ENCODE data around the gene RERE. TPM values are rescaled to one million over a fixed set of nuclear protein-coding genes. Genes with fewer than 3 reads are reported as not detected.
A peak's percentile ranks its signal among the peaks of the same experiment; 100 is the strongest.

Gene RERE
- 10 to 100 TPM; 10.7 to 50.1 (median 22.3) TPM for polyA plus RNA-seq (ENCODE audit: low read depth in 6 of 6)

DNA sequence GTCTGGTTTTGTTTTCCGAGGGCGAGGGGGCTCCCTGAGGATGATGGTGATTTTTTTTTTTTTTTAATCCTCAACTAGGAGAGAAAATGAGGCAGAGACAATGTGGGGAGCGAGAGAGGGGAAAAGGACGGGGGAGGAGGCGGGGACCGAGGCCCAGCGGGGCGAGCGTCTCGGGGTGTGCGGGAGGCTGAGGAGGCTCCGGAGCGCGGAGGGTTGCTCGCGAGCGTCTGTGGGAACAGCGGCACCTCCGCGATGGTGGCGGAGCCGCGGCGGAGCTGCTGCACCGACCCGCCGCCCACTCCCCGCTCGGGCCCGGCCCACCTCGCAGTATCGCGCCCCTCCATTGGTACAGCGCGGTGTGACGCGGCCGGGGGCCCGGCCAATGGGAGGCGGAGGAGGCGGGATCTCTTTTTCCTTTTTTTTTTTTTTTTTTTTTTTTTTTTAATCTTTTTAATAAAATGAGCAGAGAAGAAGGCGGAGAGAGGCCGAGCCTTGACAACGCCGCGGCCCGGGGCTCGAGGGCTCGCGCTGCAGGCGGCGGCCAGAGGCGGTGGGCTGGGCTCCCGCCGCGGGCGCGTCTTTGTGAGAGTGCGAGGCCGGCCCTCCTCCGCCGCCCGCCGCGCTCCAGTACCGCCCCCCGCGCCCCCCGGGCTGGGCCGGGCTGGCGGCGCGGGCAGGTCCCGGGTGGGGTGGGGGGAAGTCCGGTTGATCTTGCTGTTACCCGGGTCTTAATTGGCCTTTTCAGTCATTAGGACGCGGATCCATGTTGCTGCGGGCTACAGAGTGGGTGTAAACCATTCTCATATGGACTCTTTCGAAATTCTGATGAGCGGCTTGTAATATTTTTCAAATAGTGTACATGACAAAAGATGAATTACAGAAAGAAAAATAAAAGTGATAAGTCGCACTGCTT is at the start of gene RERE:
RERE (minus strand) TSS at position 229 of the 913 bp plus-strand sequence.
- Mint-ChIP-seq H3K36me3 (no peaks in the 10 kb centered on the region), H3K9me3 (no peaks in the 10 kb centered on the region), H3K4me3 (peak within 1 kb of the TSS; percentile 94 to 99 (median 95)), H3K4me1 (peaks cover 33 to 43% (median 41%) of the 10 kb centered on the region in 3 donors), H3K27me3 (no peaks in the 10 kb centered on the region), H3K27ac (peak within 1 kb of the TSS; percentile 97 to 99 (median 98))
- DNase-seq (peak; percentile 99), ATAC-seq (ENCODE audit: low read depth in 2 of 2) (peak; percentile 92 to 93)

DNA sequence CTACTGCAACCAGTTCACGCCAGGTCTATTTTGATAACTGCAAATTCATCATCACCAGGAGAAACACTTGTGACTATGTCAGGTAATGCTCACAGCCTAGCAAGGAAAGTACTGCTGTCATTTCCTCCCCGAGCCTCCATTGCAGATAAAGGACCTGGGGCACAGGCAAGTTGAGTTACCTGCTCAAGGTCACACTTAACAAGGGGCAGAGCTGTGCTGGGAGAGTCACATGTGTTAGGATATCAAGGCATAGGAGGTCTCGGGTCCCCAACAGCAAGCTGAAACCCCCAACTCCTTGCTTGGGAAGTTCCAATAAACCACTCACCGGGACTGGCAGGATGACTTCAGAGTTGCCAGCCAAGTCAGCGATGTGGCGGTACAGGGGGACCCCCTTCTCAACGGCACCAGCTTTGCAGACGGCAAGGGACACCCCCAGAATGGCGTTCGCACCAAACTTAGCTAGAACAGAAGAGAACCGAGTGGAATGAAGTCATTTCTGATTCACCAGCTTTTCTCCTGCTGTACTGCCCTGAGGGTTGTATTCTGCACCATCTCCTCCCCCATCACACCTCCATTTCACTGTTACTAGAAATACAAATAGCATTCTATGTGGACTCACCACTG is 49.5 kb upstream of the RERE start:
- no peak for DNase-seq
- H3K4me1 Mint-ChIP-seq, result peaks cover 7 to 11% (median 9%) of the 10 kb centered on the region in 3 donors
- no peak overlapping the region for H3K4me3 Mint-ChIP-seq
- H3K9me3 Mint-ChIP-seq, result no peaks in the 10 kb centered on the region
- peak overlapping the region in 3 of 6 donors; percentile 17 to 79 (median 62) for H3K27ac Mint-ChIP-seq
- peaks cover 10 to 23% of the 10 kb centered on the region in 2 donors for H3K36me3 Mint-ChIP-seq
- H3K27me3 Mint-ChIP-seq, result no peaks in the 10 kb centered on the region
- ATAC-seq (ENCODE audit: low read depth in 2 of 2), result no peak

DNA sequence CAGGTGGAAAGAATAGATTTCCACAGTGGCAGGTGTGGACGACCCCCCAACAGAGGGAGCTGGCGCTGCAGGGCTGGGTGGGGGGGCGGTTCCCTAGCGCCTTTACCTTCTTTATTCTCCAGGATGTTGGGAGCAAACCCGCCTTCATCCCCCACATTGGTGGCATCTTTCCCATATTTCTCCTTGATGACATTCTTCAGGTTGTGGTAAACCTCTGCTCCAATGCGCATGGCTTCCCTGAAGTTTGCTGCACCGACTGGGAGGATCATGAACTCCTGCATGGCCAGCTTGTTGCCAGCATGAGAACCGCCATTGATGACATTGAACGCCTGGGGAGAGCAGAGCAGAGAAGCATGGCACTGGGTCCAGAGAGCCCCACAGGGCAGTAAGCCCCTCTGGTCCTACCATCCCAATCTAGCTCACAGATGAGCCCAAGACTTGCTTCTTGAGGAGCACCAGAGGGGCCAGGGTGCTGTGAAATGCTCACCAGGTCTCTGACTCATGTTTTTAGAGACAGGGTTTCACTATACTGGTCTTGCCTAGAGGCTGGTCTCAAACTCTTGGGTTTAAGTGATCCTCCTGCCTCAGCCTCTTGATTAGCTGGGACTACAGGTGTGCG is 48.8 kb upstream of the RERE start:
- Mint-ChIP-seq H3K4me1 (peaks cover 7 to 11% (median 9%) of the 10 kb centered on the region in 3 donors), H3K27me3 (no peaks in the 10 kb centered on the region), H3K36me3 (peaks cover 10 to 23% of the 10 kb centered on the region in 2 donors), H3K9me3 (no peaks in the 10 kb centered on the region), H3K4me3 (no peak overlapping the region), H3K27ac (peak overlapping the region in 1 of 6 donors; percentile 62)
- no peak for ATAC-seq (ENCODE audit: low read depth in 2 of 2)
- no peak for DNase-seq

DNA sequence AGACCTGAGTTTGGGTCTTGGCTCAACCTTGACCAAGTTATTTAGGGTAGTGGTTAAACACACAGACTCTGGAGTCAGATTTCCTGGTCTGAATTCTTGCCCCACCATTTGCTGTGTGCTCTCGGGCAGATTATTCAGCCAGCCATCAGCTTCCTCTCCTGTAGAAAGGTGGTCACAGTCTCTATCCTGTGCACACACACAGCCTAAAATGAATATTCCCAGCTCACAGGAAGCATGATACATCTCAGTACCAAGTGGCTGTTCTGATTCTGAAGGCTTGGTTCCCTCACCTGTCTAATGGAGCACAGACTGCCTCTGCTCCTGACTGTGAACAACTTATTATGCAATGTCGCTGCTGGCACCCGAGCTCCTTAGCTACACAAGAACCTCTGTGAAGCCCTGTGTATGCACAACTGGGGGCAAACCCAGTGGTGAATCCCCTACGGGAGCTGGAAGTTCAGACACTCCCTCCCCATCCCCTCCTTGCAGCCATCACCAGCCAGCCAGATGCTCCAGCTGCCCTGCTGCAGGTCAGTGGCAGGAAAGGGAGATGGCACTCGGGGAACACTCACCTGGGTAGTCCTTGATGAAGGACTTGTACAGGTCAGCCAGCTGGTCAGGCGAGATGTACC is 47.4 kb upstream of the RERE start:
- no peak for ATAC-seq (ENCODE audit: low read depth in 2 of 2)
- Mint-ChIP-seq H3K9me3 (no peaks in the 10 kb centered on the region), H3K27ac (no peak overlapping the region), H3K4me3 (no peak overlapping the region), H3K36me3 (peaks cover 15 to 19% of the 10 kb centered on the region in 2 donors), H3K27me3 (no peaks in the 10 kb centered on the region), H3K4me1 (peaks cover 4 to 14% (median 4%) of the 10 kb centered on the region in 3 donors)
- no peak for DNase-seq

DNA sequence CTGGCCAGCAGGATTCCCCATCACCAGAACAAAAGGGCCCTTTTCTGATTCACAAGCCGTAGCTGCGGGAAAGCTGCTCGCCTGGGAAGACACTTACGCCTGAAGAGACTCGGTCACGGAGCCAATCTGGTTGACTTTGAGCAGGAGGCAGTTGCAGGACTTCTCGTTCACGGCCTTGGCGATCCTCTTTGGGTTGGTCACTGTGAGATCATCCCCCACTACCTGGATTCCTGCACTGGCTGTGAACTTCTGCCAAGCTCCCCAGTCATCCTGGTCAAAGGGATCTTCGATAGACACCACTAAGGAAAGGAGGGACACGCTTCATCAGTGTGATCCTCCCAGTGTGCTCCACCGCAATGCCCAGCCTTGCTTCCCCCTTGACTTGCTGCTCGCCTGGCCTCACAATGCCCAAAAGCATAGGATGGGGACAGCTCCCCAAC is 46.4 kb upstream of the RERE start:
- ATAC-seq (ENCODE audit: low read depth in 2 of 2), result no peak
- peak overlapping the region in 1 of 6 donors; percentile 22 for H3K27ac Mint-ChIP-seq
- H3K36me3 Mint-ChIP-seq, result peaks cover 9 to 14% of the 10 kb centered on the region in 2 donors
- H3K9me3 Mint-ChIP-seq, result no peaks in the 10 kb centered on the region
- H3K27me3 Mint-ChIP-seq, result no peaks in the 10 kb centered on the region
- no peak overlapping the region for H3K4me3 Mint-ChIP-seq
- H3K4me1 Mint-ChIP-seq, result peaks cover 8 to 14% (median 12%) of the 10 kb centered on the region in 3 donors
- no peak for DNase-seq

DNA sequence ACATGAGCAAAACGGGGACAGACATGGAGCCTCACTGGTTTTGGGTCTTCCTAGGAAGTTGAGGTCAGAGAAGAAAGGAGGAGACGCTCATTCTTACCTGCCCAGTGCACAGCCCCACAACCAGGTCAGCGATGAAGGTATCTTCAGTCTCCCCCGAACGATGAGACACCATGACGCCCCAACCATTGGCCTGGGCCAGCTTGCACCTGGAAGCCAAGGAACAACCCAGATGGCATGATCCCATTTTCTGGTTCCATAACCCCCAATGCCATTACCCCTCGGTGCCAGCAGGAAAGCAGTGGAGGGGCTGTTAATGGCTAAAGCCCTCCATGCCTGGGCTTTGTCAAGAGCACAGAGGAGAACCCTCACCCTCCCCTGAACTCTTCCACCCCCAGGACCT is 45.7 kb upstream of the RERE start:
- Mint-ChIP-seq H3K4me3 (no peak overlapping the region), H3K27me3 (no peaks in the 10 kb centered on the region), H3K9me3 (peaks cover 0 to under 1% (median 0%) of the 10 kb centered on the region in 7 donors), H3K36me3 (peaks cover 7 to 13% of the 10 kb centered on the region in 2 donors), H3K4me1 (peaks cover 14 to 19% (median 17%) of the 10 kb centered on the region in 3 donors), H3K27ac (peak overlapping the region in 2 of 6 donors; percentile 56 to 69)
- no peak for ATAC-seq (ENCODE audit: low read depth in 2 of 2)
- no peak for DNase-seq

DNA sequence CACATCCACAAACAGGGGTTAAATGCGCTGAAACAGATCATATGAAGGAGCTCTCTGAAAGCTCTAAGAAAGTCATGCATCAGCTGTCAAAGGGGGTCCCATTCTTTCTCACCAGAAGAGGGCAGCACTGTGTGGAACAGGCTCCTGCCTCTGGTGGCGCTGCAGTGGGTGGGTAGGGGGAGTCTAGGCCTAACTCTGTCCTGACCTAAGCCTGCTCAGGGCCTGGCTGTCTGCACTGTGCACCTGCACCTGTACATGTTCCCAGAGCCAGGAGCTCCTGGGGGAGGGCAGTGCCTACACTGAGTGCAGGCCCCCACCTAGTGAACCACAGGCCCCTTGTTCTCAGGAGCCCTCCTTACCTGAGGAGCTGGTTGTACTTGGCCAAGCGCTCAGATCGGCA is 45.1 kb upstream of the RERE start:
- peak overlapping the region in 2 of 6 donors; percentile 32 to 69 for H3K27ac Mint-ChIP-seq
- H3K9me3 Mint-ChIP-seq, result peaks cover 0 to 1% (median 0%) of the 10 kb centered on the region in 7 donors
- no peaks in the 10 kb centered on the region for H3K27me3 Mint-ChIP-seq
- H3K36me3 Mint-ChIP-seq, result peaks cover 7 to 8% of the 10 kb centered on the region in 2 donors
- H3K4me1 Mint-ChIP-seq, result peaks cover 10 to 22% (median 18%) of the 10 kb centered on the region in 3 donors
- DNase-seq, result peak; percentile 25
- no peak overlapping the region for H3K4me3 Mint-ChIP-seq
- ATAC-seq (ENCODE audit: low read depth in 2 of 2), result peak; percentile 52 to 59

DNA sequence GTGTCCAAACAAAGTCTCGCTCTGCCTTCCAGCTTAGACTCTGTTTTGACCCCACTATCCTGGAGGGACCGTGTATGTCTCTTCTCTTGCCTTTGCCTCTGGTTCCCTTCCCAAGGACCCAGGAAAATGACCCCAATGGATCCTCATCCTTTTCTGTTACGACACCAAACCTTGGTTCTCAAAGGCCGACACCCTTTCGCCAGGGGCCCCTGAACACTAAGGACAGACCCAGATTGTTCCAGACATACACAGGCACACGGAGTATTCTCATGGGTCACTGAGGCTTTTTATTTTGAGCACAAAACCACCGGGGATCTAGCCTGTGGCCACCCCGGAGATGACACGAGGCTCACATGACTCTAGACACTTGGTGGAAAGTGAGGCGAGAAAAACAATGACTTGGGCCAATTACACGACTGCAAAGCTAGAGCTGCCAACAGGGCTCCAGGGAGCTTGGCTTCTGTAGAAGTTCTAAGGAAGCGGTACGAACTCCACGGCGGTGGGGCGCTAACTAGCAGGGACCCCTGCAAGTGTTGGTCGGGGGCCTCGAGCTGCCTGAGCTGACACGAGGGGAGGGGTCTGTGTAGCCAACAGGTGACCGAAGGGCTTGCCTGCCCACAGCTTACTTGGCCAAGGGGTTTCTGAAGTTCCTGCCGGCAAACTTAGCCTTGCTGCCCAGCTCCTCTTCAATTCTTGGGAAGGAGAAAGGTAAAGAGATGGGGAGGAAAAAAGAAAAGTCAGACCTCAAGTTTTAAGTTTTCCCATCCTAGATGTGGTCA is 43.5 kb upstream of the RERE start:
- H3K27me3 Mint-ChIP-seq, result no peaks in the 10 kb centered on the region
- DNase-seq (no peak), ATAC-seq (ENCODE audit: low read depth in 2 of 2) (no peak)
- H3K36me3 Mint-ChIP-seq, result peaks cover 7 to 12% of the 10 kb centered on the region in 2 donors
- peaks cover 0 to 1% (median 0%) of the 10 kb centered on the region in 7 donors for H3K9me3 Mint-ChIP-seq
- H3K4me3 Mint-ChIP-seq, result no peak overlapping the region
- peak overlapping the region in 3 of 6 donors; percentile 37 to 52 (median 50) for H3K27ac Mint-ChIP-seq
- H3K4me1 Mint-ChIP-seq, result peaks cover 10 to 22% (median 18%) of the 10 kb centered on the region in 3 donors

DNA sequence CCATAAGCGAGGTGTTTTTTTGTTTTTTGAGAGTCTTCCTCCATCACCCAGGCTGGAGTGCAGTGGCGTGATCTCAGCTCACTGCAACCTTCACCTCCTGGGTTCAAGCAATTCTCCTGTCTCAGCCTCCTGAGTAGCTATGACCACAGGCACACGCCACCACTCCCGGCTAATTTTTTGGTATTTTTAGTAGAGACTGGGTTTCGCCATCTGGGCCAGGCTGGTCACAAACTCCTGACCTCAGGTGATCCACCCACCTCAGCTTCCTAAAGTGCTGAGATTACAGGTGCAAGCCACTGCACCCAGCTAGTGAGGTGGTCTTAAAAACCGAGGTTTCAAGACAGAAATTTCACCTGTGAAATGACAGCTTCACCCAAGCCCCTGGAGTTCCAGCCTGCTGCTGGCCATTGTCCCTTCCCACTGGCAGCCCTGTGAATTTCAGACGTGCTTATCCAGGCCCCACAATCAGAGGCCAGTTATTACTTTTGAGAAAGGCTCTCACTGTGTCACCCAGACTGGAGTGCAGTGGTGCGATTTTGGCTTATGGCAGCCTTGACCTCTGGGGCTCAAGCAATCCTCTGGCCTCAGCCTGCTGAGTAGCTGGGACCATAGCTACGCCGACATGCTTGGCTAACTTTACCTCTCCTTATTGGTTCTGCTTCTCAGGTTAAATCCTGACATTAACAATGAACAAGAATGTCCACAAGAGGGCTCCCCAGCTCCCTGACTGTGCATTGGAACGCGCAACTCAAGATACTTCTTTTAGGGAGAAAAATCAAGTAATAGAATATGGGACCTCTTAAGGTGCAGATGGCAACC is 41.7 kb upstream of the RERE start:
- peak overlapping the region in 1 of 8 donors; percentile 44 for H3K4me3 Mint-ChIP-seq
- no peaks in the 10 kb centered on the region for H3K27me3 Mint-ChIP-seq
- peak; percentile 55 for DNase-seq
- H3K4me1 Mint-ChIP-seq, result peaks cover 10 to 22% (median 18%) of the 10 kb centered on the region in 3 donors
- H3K27ac Mint-ChIP-seq, result peak overlapping the region in 4 of 6 donors; percentile 30 to 90 (median 44)
- ATAC-seq (ENCODE audit: low read depth in 2 of 2), result peak; percentile 86 to 88
- H3K36me3 Mint-ChIP-seq, result peaks cover 7 to 12% of the 10 kb centered on the region in 2 donors
- H3K9me3 Mint-ChIP-seq, result peaks cover 0 to 3% (median 0%) of the 10 kb centered on the region in 7 donors

DNA sequence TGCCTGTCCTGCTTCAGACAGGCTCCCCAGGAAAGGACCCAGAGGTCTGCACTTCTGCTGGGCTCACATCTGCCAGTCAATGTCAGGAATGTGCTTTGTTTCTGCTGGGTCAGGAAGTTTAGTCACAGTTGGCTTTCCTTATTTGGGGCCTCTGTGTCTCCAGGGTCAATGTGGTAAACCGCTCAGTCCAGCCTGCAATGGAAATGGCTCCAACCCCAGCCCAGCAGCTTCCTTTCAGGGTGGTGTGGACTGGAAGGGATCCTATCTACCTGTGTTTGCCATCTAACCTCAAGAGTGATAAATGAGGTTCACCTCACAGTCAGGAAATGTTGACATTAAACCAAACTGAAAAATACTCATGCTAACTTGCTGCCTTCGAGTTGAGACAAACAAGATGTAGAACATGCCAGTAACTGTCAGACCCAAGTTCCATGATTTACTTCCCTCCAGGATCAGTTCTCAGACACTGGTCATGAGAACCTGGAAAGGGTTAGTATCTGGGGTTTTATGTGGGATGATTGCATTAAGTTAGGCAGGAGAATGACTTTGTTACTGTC is 40.8 kb upstream of the RERE start:
- Mint-ChIP-seq H3K27ac (peak overlapping the region in 2 of 6 donors; percentile 67 to 71), H3K4me1 (peaks cover 10 to 22% (median 18%) of the 10 kb centered on the region in 3 donors), H3K27me3 (no peaks in the 10 kb centered on the region), H3K9me3 (peaks cover 0 to 3% (median 0%) of the 10 kb centered on the region in 7 donors), H3K4me3 (no peak overlapping the region), H3K36me3 (peaks cover 7 to 12% of the 10 kb centered on the region in 2 donors)
- DNase-seq, result no peak
- no peak for ATAC-seq (ENCODE audit: low read depth in 2 of 2)

DNA sequence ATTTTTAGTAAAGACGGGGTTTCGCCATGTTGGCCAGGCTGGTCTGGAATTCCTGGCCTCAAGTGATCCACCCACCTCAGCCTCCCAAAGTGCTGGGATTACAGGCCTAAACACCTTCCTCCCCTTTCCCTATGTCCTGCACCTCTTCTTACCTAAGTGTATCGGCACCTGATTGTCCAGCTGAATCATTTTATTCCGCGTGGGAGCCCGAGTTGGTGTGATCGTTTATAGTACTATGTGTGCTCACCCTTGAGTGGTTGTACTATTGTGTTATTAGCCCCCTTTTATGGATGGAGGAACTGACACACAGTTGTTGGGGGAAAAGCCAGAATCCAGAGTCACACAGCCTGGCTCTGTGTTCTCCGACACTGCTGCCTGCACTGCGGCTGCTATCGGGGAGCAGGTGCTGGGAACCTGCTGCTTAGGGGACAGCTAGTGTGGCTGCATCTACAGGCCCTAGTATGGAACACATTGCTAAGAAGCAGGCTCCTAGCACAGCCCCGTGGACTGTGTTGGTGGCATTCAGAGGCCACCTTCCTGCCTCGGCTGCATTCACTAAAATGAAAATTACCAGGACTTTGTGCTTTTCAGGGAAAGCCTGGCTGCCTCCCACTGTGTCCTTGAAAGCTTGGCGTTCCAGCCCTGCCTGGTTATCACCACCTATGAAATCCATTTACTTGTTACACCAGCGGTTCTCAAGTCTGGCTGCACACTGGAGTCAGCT is 39.4 kb upstream of the RERE start:
- no peak overlapping the region for H3K4me3 Mint-ChIP-seq
- peaks cover 10 to 19% (median 14%) of the 10 kb centered on the region in 3 donors for H3K4me1 Mint-ChIP-seq
- no peaks in the 10 kb centered on the region for H3K27me3 Mint-ChIP-seq
- H3K9me3 Mint-ChIP-seq, result peaks cover 0 to 3% (median 0%) of the 10 kb centered on the region in 7 donors
- no peak for DNase-seq
- H3K27ac Mint-ChIP-seq, result peak overlapping the region in 2 of 6 donors; percentile 5 to 59
- ATAC-seq (ENCODE audit: low read depth in 2 of 2), result no peak
- peaks cover 7 to 12% of the 10 kb centered on the region in 2 donors for H3K36me3 Mint-ChIP-seq

Data from naive B cell (primary cell).